ENCODE results near the gene SAMD8.
A peak's percentile ranks its signal among the peaks of the same experiment; 100 is the strongest.
"Not testable (repeated sequence)": the region's sequence is repeated elsewhere in the genome, so short reads cannot be mapped to it uniquely, and the experiment has no call there.

Gene SAMD8

DNA sequence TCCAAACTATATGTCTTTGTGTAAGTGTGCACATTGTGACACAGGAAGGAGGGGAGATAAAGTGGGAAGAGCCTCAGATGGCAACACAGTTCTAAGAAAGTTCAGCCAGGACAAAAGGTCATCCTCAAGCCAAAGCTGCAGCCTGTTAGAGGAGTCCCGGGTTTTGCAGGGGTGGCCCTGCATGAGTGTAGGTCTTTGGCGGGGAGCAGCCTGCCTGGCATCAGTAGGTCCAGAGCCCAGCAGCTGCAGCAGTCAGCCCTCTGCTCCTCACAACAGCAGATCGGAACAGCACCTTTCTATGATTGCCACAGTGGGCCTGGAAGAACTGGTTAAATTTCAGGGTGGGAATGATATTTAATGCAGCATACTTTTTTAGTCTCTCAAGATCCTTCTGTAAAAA, 85.6 kb downstream of the SAMD8 start:
- no peak for DNase-seq

GRCh38 chr10:75197906-75198305, 86.5 kb downstream of the SAMD8 start:
- no peak for DNase-seq

DNA sequence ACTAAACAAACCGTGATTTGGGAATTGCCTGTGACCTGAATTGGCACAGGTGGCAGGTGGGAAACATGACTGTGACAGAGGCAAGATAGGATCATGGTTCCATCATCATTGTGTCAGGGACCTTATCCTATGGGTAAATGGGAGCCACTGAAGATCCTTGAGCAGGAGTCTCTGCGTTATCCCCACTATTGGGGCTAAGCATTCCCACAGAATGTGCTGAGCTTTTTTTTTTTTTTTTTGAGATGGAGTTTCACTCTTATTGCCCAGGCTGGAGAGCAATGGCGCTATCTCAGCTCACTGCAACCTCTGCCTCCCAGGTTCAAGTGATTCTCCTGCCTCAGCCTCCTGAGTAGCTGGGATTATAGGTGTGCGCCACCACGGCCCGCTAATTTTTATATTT, 88.5 kb downstream of the SAMD8 start:
- not testable (repeated sequence) for DNase-seq

GRCh38 chr10:75201793-75202307, 90.4 kb downstream of the SAMD8 start:
- no peak for DNase-seq

- DNase-seq = peak; percentile 79
These were observed 91.0 kb downstream of the SAMD8 start for GRCh38 chr10:75202321-75203045.

DNA sequence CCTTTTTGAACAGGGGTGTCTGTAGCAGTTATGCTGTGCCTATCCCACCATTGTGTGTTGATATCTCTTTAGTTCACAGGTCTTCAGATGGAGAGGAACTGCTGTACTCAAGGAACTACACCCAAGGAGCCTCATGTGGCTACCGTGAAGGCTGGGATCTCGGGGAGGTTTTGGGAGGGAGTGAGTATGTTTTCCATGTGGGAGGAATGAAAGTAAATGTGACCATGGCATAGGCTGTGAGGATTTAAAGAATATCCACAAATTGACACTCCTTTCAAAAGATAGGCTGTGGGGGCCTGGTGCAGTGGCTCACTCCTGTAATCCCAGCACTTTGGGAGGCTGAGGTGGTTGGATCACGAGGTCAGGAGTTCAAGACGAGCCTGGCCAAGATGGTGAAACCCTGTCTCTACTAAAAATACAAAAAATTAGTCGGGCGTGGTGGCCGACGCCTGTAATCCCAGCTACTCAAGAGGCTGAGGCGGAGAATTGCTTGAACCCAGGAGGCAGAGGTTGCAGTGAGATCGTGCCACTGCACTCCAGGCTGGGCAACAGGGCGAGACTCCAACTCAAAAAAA, 91.7 kb downstream of the SAMD8 start:
- DNase-seq = not testable (repeated sequence)

- DNase-seq = no peak
These were observed 92.3 kb downstream of the SAMD8 start for GRCh38 chr10:75203724-75204123.

DNA sequence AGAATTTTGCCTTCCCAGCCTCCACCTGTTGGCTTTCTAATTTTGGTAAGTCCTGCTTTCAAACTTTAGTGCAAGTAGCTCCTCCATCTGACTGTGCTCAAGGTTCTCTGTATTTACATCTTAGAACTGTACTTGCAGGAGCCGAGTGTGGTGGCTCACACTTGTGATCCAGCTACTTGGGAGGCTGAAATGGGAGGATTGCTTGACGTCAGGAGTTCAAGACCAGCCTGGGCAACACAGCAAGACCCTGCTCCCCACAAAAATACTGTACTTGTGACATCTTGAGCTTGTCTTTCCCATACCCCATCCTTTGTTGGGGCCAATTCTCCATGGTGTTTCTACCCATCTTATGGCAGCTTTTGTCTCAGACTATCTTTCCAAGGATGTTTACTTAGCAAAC, 94.5 kb downstream of the SAMD8 start:
- no peak for DNase-seq

DNA sequence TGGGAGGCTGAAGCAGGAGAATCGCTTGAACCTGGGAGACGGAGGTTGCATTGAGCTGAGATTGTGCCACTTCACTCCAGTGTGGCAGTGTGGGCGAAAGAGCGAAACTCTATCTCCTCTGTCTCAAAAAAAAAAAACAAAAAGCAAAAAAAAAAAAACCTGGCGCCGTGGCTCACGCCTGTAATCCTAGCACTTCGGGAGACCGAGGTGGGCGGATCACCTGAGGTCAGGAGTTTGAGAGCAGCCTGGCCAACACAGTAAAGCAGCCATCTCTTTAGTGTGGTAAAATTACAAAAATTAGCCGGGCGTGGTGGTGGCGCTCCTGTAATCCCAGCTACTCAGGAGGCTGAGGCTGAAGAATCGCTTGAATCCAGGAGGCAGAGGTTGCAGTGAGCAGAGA, 95.2 kb downstream of the SAMD8 start:
- not testable (repeated sequence) for DNase-seq

GRCh38 chr10:75207079-75207856, 95.8 kb downstream of the SAMD8 start:
- no peak for DNase-seq

DNA sequence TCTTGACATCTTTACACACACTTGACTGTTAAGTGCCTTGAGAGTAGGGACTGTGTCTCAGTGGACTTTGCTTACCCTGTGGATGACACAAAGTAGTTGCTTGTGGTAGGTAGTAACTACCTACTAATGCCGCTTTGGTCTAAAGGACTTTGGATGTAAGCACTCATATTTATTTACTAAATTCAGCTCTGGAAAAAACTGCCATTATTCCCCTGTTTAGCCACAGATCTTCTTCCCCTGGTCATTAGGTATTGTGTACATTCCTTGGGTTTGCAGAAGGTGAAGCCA, 96.3 kb downstream of the SAMD8 start:
- DNase-seq = no peak

- DNase-seq = peak; percentile 42
These were observed 96.7 kb downstream of the SAMD8 start for GRCh38 chr10:75208181-75208580.

DNA sequence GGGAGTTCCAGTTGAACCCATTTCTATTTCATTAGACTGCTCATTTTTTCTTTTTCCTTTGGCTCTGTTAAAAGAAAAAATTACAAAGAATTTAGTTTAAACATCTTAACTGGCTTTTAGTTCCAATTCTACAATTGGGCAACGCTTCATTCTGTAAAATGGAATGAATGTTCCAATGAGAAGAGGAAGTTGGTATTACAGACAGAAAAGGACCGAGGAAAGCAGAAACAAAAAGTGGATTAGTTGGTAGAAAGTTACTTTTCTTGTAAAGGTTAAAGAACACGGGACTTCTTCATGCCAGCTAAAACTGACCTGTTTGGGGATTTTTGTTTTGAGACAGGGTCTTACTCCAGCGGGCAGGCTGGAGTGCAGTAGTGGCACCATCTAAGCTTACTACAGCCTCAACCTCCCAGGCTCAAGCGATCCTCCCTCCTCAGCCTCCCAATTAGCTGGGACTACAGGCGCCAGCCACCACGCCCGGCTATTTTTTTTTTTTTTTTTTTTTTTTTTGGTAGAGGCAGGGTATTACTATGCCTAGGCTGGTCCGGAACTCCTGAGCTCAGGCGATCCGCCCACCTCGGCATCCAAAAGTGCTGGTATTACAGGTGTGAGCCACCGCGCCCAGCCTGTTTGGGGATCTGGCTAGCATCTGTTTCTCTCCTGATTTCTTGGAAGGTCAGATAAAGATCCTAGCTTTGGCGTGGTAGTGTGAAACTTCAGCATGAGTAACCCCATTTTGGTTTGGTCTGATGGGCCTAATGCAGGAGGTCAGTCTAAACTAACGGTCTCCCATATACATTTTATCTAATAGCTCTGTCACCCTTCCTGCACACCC, 97.8 kb downstream of the SAMD8 start:
- DNase-seq = no peak

DNA sequence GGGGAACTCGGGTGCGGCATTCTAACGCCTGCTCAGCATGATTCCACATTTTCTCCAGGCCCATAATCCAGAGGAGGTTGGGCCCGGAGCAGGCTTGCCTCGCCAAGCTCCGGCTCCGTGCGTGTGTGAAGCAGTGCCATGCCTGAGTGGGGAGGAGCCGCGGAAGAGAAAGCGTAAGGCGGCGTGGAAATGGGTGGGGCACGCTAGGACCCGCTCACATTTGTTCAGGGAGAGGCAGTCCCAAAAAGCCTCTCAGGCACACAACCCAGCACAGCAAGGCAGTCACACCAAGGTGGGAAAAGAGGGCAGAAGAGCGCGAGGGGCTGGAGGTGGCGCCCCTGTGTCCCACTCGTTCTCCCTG, 98.4 kb downstream of the SAMD8 start:
- DNase-seq = peak; percentile 77

DNA sequence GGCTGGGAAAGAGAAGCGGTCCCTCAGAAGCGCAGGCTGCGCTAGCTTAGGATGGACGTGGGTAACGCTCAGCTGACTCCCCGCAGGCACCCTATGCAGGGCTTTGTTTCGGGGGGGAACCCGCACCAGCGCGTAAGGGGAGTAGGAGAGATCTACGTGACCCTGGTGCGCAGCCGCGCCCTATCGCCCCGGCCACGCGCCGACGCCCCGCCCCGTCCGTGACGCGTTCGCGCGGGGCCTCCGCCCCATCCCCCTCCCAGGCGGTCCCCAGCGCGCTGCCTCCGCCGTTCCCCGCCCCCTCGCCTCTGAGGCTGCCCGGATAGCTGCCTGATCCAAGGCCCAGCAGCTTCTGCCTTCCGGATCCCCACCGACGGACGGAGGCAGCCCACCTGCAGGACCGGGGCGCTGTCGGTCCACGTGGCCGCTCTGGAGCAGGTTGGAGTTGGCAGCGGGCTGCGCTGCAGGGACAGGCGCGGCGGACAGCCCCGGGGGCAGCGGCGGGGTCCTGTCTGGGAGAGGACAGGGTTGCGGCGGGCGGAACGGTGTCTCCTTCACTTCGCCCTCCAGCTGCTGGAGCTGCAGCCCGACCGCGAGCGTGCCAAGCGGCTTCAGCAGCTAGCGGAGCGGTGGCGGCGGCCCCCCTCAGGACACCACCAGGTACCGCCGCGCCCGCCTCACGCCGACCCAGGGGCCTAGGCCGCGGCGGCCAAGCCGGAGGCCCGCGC, 99.0 kb downstream of the SAMD8 start, which contains the start of gene VDAC2:
VDAC2 (plus strand) TSS at position 515 of the 725 bp plus-strand sequence. CDS start 363 bp downstream, outside the sequence.
- peak; percentile 88 for DNase-seq

GRCh38 chr10:75211007-75211691, 99.7 kb downstream of the SAMD8 start:
- peak; percentile 55 for DNase-seq

GRCh38 chr10:75212343-75212742, 100.9 kb downstream of the SAMD8 start:
- no peak for DNase-seq

DNA sequence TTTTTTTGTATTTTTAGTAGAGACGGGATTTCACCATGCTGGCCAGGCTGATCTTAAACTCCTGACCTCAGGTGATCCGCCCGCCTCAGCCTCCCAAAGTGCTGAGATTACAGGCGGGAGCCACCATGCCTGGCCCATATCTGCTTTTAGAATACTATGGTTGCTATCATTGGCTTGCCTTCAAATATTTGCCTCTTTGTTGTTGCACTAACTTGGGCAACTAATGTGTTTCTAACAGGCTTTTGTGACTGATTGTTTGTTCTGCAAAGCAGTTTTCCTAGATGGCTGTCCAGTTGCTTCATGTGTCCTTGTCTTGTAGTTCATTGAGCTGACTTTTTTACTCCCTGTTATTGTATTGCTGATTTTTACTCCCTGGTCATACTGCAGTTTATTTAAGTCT, 108.8 kb downstream of the SAMD8 start:
- no peak for DNase-seq

GRCh38 chr10:75221492-75221891, 110.0 kb downstream of the SAMD8 start:
- DNase-seq = not testable (repeated sequence)

GRCh38 chr10:75223507-75223906, 112.1 kb downstream of the SAMD8 start:
- DNase-seq = no peak

GRCh38 chr10:75226095-75226494, 114.6 kb downstream of the SAMD8 start:
- no peak for DNase-seq

DNA sequence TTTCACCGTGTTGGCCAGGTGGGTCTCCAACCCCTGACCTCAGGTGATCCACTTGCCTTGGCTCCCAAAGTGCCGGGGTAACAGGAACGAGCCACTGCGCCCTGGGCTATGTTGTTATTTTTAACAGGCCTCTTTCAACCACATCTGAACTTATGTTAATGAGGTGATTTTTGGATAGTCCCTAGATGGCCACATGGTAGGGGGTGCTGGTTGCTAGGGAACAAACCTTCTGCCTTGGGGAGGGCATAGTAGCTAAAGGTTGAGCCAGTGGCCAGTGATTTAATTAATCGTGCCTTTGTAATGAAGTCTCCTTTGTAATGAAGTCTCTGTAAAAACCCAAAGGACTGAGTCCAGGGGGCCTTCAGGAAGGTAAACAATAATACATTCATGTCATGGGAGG, 115.2 kb downstream of the SAMD8 start:
- no peak for DNase-seq
